SK-N-MC (cell line): Measurements from ENCODE around the gene FTL.

ENCODE experiments used
- DNase-seq: peaks from one replicate; pipeline ENCODE4 v3.0.0-alpha.2; 2011; ENCODE audit warnings: low read depth, low spot score
- H3K27ac ChIP-seq: fragments of 200-600 bp; sonication (generic); 2 replicates; pipeline ENCODE4 v1.5.1; 2016; ENCODE audit warnings: mixed run types
- H3K36me3 ChIP-seq: fragments of 200-600 bp; sonication (generic); 2 replicates; pipeline ENCODE4 v1.6.1; 2017; ENCODE audit warnings: antibody characterized with exemption, low read length, mixed read lengths; ENCODE audit not compliant: insufficient read depth
- H3K4me3 ChIP-seq: fragments of 200-600 bp; sonication (generic); 2 replicates; pipeline ENCODE4 v1.5.1; 2016
- H3K9ac ChIP-seq: fragments of 200-600 bp; sonication (generic); 2 replicates; pipeline ENCODE4 v1.8.0; 2017; ENCODE audit warnings: mixed run types, mixed read lengths; ENCODE audit not compliant: insufficient read length
- H3K9me3 ChIP-seq: fragments of 200-600 bp; sonication (generic); 2 replicates; pipeline ENCODE4 v1.6.1; 2017; ENCODE audit warnings: low read depth, mild to moderate bottlenecking, antibody characterized with exemption, low read length, moderate library complexity, mixed read lengths
- EZH2 ChIP-seq: fragments of 200-600 bp; sonication (generic); IDR thresholded peaks from one replicate; pipeline ENCODE4 v1.6.1; 2017; ENCODE audit warnings: antibody characterized with exemption
- FOXP2 ChIP-seq: optimal IDR thresholded peaks from 2 replicates; pipeline ENCODE3; 2011; ENCODE audit warnings: mild to moderate bottlenecking, moderate library complexity; ENCODE audit not compliant: insufficient read depth; ENCODE audit errors: extremely low read length, control extremely low read depth
- POLR2AphosphoS5 ChIP-seq: IDR thresholded peaks from 2 replicates; pipeline ENCODE4 v1.6.1; 2012; ENCODE audit warnings: mild to moderate bottlenecking, low read depth, low read length, borderline replicate concordance

The FTL gene

DNA sequence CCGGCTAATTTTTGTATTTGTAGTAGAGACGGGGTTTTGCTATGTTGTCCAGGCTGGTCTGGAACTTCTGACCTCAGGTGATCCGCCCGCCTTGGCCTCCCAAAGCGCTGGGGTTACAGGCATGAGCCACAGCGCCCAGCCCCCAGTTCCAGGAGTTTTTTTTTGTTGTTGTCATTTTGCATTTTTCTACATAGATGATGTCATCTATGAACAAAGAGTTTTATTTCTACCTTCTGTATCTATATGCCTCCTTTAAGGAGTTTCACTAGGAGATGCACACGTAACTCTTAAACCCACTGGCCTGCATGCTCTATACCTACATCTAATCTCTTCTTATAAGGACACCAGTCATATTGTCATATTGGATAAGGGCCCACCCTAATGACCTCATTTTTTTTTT, 26.9 kb upstream of the FTL start:
- no peaks in the 10 kb centered on the region for H3K36me3 ChIP-seq
- no peak overlapping the region for H3K9ac ChIP-seq
- no peak overlapping the region for H3K27ac ChIP-seq
- H3K9me3 ChIP-seq, result no peaks in the 10 kb centered on the region
- TF ChIP-seq EZH2 (no peak), FOXP2 (no peak), POLR2AphosphoS5 (no peak)
- H3K4me3 ChIP-seq, result no peak overlapping the region
- no peak for DNase-seq

DNA sequence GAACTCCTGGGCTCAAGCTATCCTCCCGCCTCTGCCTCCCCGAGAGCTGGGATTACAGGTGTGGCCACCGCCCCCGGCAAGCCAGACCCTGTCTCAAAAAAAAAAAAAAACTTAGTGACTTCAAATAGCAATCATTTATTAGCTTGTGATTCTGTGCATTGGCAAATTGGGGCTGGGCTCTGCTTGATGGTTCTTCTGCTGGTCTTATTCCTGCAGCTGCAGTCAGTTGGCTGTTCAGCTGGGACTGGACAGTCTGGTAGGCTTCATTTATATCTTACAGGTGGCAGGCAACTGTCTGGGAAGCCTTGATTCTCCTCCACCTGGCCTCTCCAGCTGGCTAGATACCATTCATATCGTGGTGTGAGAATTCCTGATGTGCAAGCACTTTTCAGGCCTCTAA, 24.2 kb upstream of the FTL start:
- H3K36me3 ChIP-seq, result no peaks in the 10 kb centered on the region
- TF ChIP-seq EZH2 (no peak), POLR2AphosphoS5 (no peak), FOXP2 (no peak)
- H3K4me3 ChIP-seq, result no peak overlapping the region
- H3K27ac ChIP-seq, result no peak overlapping the region
- no peak for DNase-seq
- no peak overlapping the region for H3K9ac ChIP-seq
- no peaks in the 10 kb centered on the region for H3K9me3 ChIP-seq

DNA sequence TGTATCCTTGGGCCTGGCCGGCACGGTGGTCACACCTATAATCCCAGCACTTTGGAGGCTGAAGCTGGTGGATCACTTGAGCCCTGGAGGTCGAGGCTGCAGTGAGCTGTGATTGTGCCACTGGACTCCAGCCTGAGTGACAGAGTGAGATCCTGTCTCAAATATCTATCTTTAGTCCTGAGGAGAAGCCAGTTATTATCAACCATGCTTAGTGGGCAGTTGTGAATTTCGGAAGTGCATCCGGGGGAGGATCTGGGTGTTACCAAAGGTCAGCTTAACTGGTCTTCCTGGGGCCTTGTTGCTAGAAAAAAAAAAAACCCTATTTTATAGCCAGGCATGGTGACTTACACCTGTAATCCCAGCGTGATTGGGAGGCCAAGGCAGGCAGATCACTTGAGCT, 22.0 kb upstream of the FTL start:
- H3K27ac ChIP-seq, result no peak overlapping the region
- TF ChIP-seq EZH2, result no peak
- no peak for TF ChIP-seq FOXP2
- TF ChIP-seq POLR2AphosphoS5, result no peak
- no peak for DNase-seq
- no peak overlapping the region for H3K4me3 ChIP-seq
- H3K9me3 ChIP-seq, result no peaks in the 10 kb centered on the region
- H3K36me3 ChIP-seq, result no peaks in the 10 kb centered on the region
- H3K9ac ChIP-seq, result no peak overlapping the region

DNA sequence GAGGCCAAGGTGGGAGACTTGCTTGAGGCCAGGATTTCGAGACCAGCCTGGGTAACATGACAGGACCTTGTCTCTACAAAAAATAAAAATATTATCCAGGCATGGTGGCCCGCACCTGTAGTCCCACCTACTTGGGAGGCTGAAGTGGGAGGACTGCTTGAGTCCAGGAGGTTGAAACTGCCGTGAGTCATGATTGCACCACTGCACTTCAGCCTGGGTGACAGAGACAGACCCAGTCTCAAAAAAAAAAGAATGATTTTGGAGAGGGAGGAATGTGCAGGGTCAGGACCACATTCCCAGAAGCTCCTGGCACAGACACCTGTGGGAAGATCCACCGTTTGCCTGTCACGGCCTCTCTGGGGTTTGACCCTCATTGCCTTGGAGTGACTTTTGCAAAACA, 19.7 kb upstream of the FTL start:
- Histone ChIP-seq H3K27ac (no peak overlapping the region), H3K36me3 (no peaks in the 10 kb centered on the region), H3K9me3 (no peaks in the 10 kb centered on the region), H3K9ac (no peak overlapping the region), H3K4me3 (no peak overlapping the region)
- TF ChIP-seq POLR2AphosphoS5 (no peak), EZH2 (no peak), FOXP2 (no peak)
- DNase-seq, result no peak

DNA sequence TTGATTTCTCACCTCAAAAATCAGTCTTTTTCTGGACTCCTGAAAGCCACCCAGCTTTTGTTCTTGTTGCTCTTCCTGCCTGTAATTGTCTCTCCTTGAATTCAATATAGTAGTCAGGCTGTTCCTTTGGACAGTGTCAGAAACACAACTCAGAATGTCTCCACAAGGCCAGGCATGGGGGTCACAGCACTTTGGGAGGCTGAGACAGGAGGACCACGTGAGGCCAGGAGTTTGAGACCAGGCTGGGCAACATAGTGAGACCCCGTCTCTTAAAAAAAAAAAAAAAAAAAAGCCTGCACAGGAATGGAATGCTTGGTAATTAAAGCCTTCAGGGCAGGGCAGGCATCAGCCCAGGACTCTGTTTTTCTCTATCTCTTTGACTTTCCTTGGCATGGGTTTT, 19.3 kb upstream of the FTL start:
- Histone ChIP-seq H3K27ac (no peak overlapping the region), H3K36me3 (no peaks in the 10 kb centered on the region), H3K9me3 (no peaks in the 10 kb centered on the region), H3K9ac (no peak overlapping the region), H3K4me3 (no peak overlapping the region)
- no peak for DNase-seq
- TF ChIP-seq FOXP2 (no peak), POLR2AphosphoS5 (no peak), EZH2 (no peak)

DNA sequence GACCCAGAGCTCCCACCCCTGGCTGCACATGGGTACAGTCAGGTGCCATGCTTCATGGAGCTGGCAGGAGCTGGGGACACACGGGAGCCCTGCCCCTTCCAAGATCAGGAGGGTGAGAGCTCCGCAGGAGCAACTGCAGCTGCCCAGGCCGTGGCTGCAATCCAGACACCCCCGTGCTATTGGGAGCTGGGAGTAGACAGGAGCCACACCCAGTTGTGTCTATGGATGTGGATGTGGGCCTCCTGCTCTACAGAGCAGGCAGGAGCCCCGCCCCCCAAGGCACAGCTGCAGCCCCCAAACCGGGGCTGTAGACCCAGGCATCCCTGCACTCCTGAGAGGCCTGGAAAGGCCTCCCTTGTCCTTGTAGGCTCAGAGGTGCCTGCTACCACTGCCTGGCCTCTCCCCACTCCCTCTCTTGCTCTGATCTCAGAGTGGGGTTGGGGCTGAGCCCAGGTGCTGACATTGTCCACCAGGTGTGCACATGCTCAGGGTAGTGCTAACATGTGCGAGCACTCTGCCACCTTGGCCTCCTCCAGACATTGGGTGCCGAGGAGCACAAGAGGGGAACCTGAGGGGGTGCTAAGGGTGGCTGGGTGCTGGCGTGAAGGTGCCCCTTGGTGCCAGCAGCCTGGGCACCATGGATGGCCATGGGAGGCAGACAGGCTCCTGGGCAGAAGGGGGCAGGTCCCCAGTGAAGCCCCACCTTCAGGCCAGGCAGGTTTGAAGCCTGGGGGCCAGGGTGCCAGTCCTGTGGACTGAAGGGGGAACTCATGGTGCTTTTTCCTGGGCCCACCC, 18.4 kb upstream of the FTL start:
- H3K9ac ChIP-seq, result no peak overlapping the region
- H3K9me3 ChIP-seq, result no peaks in the 10 kb centered on the region
- H3K36me3 ChIP-seq, result no peaks in the 10 kb centered on the region
- no peak overlapping the region for H3K27ac ChIP-seq
- H3K4me3 ChIP-seq, result no peak overlapping the region
- DNase-seq, result no peak
- TF ChIP-seq FOXP2, result no peak
- no peak for TF ChIP-seq POLR2AphosphoS5
- TF ChIP-seq EZH2, result no peak

DNA sequence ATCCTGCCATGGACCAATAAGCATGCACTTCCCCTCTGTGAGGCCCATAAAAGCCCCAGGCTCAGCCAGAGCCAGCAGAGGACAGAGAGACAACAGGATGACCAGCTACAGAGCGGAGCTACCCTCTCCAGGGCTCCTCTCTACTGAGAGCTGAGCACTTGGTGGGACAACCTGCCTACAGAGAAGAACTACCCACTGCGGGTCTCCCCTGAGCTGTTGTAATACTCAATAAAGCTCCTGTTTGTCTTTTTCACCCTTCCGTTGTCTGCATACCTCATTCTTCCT, 17.9 kb upstream of the FTL start:
- H3K27ac ChIP-seq, result no peak overlapping the region

DNA sequence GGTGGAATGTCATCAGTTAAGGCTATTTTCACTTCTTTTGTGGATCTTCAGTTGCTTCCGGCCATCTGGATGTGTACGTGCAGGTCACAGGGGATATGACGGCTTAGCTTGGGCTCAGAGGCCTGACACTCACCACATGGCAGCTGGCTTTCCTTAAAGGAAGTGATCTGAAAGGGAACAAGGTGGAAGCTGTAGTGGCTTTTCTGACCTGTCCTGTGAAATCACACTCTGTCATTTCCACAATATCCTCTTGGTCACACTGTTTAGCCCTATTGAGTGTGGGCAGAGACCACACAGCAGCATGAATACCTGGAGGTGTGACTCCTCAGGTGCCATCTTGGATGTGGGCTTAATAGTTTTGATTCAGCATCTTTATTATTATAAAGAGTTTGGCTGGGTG, 14.9 kb upstream of the FTL start:
- Histone ChIP-seq H3K9ac (no peak overlapping the region), H3K27ac (no peak overlapping the region), H3K9me3 (no peaks in the 10 kb centered on the region), H3K36me3 (no peaks in the 10 kb centered on the region), H3K4me3 (no peak overlapping the region)
- DNase-seq, result no peak
- TF ChIP-seq FOXP2 (no peak), POLR2AphosphoS5 (no peak), EZH2 (no peak)

More for the DNA sequence above, 17.9 kb upstream of the FTL start:
- Histone ChIP-seq H3K9me3 (no peaks in the 10 kb centered on the region), H3K9ac (no peak overlapping the region), H3K36me3 (no peaks in the 10 kb centered on the region), H3K4me3 (no peak overlapping the region)
- TF ChIP-seq POLR2AphosphoS5, result no peak
- no peak for TF ChIP-seq FOXP2
- no peak for TF ChIP-seq EZH2
- DNase-seq, result no peak

DNA sequence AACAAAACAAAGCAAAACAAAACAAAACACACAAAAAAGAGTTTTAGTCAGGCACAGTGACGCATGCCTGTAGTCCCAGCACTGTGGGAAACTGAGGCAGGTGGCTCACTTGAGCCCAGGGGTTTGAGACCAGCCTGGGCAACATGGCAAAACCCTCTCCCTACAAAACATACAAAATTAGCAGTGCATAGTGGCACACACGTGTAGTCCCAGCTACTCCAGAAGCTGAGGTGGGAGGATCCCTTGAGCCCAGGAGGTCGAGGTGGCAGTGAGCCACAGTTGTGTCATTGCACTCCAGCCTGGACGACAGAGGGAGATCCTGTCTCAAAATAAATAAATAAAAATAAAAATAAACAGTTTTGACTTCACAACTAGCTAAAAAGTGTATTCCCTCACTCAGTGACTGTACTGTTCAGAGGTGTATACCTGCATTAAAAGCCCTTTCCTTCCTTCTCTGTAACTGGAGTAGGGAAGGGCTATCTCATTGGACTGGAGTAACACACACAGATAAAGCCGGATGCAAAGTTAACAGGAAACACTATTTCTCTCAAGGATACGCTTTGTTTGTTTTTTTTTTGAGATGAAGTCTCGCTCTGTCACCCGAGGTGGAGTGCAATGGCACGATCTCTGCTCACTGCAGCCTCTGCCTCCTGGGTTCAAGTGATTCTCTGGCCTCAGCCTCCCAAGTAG, 14.1 kb upstream of the FTL start:
- Histone ChIP-seq H3K36me3 (no peaks in the 10 kb centered on the region), H3K9ac (no peak overlapping the region), H3K4me3 (no peak overlapping the region), H3K27ac (no peak overlapping the region), H3K9me3 (no peaks in the 10 kb centered on the region)
- no peak for TF ChIP-seq EZH2
- no peak for TF ChIP-seq POLR2AphosphoS5
- TF ChIP-seq FOXP2, result no peak
- DNase-seq, result no peak
